Activated naive CD4-positive, alpha-beta T cell treated with Interleukin-2 at 50 U/mL for 16 hours (primary cell): ENCODE data around the gene NINJ1.

Source experiments
- DNase-seq: peaks from one replicate; pipeline ENCODE4 v3.0.0-alpha.2; 2020

NINJ1 gene

GRCh38 chr9:93132287-93132927, 1.6 kb downstream of the NINJ1 start:
- no peak for DNase-seq

- no peak for DNase-seq
Measured at GRCh38 chr9:93131599-93132286, 2.3 kb downstream of the NINJ1 start.

- DNase-seq = no peak
Measured at GRCh38 chr9:93130861-93131481, 3.1 kb downstream of the NINJ1 start.

GRCh38 chr9:93129691-93130500, 4.2 kb downstream of the NINJ1 start:
- DNase-seq = no peak

GRCh38 chr9:93129286-93129685, 4.8 kb downstream of the NINJ1 start:
- DNase-seq = no peak

GRCh38 chr9:93128715-93129224, 5.3 kb downstream of the NINJ1 start:
- DNase-seq = no peak

GRCh38 chr9:93128011-93128714, 5.9 kb downstream of the NINJ1 start:
- no peak for DNase-seq

GRCh38 chr9:93127395-93127911, 6.6 kb downstream of the NINJ1 start:
- no peak for DNase-seq

GRCh38 chr9:93126825-93127368, 7.2 kb downstream of the NINJ1 start:
- DNase-seq = no peak

GRCh38 chr9:93126151-93126781, 7.8 kb downstream of the NINJ1 start:
- no peak for DNase-seq

- no peak for DNase-seq
Measured at GRCh38 chr9:93125331-93125894, 8.6 kb downstream of the NINJ1 start.

GRCh38 chr9:93124793-93125192, 9.3 kb downstream of the NINJ1 start:
- no peak for DNase-seq

GRCh38 chr9:93123561-93124283, 10.3 kb downstream of the NINJ1 start:
- no peak for DNase-seq

- DNase-seq = no peak
Measured at GRCh38 chr9:93122721-93123221, 11.3 kb downstream of the NINJ1 start.

GRCh38 chr9:93121316-93122241, 12.5 kb downstream of the NINJ1 start:
- DNase-seq = no peak

- DNase-seq = no peak
Measured at GRCh38 chr9:93120846-93121315, 13.2 kb downstream of the NINJ1 start.

- DNase-seq = no peak
Measured at GRCh38 chr9:93119953-93120845, 13.9 kb downstream of the NINJ1 start.

GRCh38 chr9:93119703-93119952, 14.4 kb downstream of the NINJ1 start:
- DNase-seq = no peak
